HTR-8/SVneo (cell line): ENCODE data around the gene MUC3A.
"Not testable (repeated sequence)": the region's sequence is repeated elsewhere in the genome, so short reads cannot be mapped to it uniquely, and the experiment has no call there.

Experiments
- DNase-seq: peaks from one replicate; pipeline ENCODE4 v3.0.0; 2011; ENCODE audit warnings: low spot score, mixed read lengths; ENCODE audit not compliant: insufficient read length
- FAIRE-seq: peaks from 2 replicates; lab custom pipeline; 2011; peaks lifted over from hg19 to GRCh38; lab: Jason Lieb, UNC

Gene MUC3A, protein sequence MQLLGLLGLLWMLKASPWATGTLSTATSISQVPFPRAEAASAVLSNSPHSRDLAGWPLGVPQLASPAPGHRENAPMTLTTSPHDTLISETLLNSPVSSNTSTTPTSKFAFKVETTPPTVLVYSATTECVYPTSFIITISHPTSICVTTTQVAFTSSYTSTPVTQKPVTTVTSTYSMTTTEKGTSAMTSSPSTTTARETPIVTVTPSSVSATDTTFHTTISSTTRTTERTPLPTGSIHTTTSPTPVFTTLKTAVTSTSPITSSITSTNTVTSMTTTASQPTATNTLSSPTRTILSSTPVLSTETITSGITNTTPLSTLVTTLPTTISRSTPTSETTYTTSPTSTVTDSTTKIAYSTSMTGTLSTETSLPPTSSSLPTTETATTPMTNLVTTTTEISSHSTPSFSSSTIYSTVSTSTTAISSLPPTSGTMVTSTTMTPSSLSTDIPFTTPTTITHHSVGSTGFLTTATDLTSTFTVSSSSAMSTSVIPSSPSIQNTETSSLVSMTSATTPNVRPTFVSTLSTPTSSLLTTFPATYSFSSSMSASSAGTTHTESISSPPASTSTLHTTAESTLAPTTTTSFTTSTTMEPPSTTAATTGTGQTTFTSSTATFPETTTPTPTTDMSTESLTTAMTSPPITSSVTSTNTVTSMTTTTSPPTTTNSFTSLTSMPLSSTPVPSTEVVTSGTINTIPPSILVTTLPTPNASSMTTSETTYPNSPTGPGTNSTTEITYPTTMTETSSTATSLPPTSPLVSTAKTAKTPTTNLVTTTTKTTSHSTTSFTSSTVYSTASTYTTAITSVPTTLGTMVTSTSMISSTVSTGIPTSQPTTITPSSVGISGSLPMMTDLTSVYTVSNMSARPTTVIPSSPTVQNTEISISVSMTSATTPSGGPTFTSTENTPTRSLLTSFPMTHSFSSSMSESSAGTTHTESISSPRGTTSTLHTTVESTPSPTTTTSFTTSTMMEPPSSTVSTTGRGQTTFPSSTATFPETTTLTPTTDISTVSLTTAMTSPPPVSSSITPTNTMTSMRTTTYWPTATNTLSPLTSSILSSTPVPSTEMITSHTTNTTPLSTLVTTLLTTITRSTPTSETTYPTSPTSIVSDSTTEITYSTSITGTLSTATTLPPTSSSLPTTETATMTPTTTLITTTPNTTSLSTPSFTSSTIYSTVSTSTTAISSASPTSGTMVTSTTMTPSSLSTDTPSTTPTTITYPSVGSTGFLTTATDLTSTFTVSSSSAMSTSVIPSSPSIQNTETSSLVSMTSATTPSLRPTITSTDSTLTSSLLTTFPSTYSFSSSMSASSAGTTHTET (N-terminal part only)

DNA sequence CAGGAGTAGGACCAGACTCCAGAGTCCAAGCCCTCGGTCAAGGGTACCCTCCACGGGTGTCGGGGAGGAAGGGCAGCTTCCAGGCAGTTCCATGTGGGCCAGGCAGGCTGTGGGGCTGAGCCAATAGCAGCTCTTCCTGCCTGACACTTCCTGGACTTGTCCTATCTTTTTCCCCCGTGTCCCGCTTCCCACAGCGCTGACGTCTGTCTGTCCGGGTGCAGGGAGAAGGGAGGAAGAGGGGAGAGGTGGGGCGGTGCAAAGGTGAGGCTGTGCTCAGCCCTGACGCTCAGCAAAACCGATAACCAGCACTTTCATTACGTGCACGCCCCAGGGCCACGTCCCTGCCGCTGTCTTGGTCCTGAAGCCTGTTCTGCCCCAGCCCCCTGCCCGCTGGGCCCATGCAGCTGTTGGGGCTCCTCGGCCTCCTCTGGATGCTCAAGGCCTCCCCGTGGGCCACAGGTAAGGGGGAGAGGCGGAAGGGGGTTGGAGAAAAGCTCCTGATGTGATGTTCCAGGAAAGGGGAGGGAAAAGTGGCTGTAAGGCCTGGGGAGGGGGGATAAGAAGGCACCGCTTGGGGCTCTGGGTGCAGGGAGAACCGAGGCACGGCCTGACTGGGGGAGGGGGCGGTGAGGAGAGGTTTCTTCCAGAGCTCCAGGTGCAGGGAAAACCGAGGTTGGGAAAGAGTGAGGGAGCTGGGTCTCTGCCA, at the start of gene MUC3A:
Gene MUC3A (plus strand): TSS at position 308 of the 706 bp plus-strand sequence. CDS start 91 bp downstream, at position 399.
- DNase-seq (no peak), FAIRE-seq (no peak)

DNA sequence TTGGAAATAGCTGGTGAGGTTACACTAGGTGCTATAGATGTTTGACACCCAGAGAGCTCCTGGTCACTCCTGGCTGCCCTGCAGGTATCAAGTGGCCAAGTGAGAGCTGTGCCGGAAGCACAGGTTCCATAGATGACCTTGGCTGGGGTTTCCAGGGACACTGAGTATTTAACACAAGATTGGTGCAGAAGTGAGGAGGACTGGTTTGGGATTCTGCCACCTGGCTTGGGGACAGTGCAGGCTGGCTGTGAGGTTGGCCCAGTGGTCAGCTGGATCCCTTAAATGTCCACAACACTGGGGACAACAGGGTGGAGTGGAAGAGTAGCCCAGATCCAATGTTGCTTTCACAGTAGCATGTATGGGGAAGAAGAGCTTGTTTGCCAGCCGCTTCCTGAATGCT, 48.4 kb upstream of the MUC3A start:
- FAIRE-seq (no peak), DNase-seq (no peak)

DNA sequence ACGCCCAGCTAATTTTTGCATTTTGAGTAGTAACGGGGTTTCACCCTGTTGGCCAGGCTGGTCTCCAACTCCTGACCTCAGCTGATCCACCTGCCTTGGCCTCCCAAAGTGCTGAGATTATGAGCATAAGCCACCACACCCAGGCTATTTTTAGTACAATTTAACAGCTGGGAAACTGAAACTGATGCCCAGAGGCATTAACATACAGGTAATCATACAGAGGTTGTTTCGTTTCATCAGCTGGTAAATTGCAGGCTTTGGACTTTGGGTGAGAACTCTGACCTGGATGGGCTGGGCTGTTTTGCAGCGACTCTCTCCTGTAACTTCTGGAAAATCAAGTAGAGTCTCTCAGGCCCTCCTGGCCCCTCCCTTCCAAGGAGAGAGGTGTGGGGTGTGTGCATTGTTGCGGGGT, 47.4 kb upstream of the MUC3A start:
- DNase-seq = no peak

DNA sequence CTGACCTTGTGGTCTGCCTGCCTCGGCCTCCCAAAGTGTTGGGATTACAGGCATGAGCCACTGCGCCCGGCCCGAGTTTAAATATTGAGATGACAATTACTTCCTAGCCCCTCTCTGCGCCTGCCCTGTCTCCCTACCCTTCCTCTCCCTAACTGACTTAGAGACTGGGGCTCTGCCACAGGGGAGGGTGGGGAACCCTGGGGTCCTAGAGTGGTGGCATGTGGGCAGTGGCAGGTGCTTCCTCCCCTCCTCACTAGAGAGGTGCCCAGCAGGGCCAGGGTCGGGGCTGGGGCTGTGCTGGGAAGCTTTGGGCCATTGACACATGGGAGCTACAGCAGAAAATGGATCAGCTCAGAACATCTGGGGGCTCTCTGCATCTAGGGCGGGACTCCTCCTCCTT, 46.7 kb upstream of the MUC3A start:
- no peak for FAIRE-seq
- no peak for DNase-seq

More for the DNA sequence above, 47.4 kb upstream of the MUC3A start:
- FAIRE-seq = no peak

DNA sequence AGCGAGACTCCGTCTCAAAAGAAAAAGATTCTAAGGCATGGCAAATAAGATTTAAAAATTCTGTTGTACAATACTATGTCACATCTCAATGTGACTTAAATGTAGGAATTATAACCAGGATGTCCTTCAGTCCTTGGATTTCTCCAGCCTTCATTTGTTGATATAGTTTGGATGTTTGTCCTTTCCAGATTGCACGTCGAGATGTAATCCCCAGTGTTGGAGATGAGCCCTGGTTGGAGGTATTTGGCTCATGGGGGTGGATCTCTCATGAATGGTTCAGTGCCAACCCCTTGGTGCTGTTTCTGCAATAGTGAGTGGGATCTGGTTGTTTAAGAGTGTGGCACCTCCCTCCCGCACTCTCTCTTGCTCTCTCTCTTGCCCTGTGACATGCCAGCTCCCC, 40.8 kb upstream of the MUC3A start:
- FAIRE-seq (no peak), DNase-seq (no peak)

DNA sequence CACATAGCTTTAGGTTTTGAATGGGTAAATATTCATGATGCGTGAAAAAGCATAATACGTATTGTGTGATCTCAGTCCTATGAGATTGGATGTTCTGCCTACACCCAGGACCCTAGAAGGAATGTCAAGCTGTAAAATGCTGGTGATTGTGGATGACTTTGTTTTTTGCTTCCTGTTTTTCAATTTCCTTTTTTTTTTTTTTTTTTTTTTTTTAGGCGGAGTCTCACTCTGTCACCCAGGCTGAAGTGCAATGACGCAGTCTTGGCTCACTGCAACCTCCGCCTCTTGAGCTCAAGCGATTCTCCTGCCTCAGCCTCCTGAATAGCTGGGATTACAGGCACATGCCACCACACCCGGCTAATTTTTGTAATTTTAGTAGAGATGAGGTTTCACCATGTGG, 38.9 kb upstream of the MUC3A start:
- DNase-seq, FAIRE-seq: not testable (repeated sequence)

DNA sequence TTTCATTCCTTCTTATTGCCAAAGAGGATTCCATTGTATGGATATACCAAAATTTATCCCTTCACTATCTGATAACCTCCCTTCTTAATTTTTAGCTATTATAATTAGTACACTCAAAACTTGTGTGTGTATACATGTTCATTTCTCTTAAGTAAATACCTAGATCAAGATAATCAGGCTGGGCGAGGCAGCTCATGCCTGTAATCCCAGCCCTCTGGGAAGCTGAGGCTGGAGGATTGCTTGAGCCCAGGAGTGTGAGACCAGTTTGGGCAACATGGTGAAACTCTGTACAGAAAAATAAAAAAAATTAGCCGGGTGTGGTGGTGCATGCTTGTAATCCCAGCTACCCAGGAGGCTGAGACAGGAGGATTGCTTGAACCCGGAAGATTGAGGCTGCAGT, 37.9 kb upstream of the MUC3A start:
- FAIRE-seq = no peak
- no peak for DNase-seq

DNA sequence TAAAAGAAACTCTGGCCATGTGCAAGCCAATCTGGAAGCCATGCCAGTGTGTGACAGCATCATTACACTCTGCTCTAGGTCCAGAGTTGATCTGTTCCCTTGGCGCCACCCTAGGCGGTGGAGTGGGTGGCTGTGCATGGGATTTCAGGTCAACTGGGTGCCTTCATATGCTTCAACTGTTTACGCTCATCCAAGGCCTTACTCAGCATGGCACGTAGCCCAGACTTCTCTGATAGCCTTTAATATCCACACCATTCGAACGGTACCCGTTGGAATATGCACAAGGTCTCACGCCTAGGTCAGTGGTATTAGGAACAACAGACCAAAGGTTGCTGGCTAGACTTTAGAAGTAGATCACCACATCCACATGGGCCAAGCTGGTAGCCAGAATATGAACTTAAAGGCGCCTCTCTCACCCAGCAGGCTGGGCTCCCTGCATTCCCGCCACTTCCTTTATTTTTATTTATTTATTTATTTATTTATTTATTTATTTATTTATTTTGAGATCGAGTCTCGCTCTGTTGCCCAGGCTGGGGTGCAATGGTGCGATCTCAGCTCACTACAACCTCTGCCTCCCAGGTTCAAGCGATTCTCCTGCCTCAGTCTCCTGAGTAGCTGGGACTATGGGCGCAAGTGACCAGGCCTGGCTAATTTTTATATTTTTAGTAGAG, 35.0 kb upstream of the MUC3A start:
- FAIRE-seq (no peak), DNase-seq (no peak)

DNA sequence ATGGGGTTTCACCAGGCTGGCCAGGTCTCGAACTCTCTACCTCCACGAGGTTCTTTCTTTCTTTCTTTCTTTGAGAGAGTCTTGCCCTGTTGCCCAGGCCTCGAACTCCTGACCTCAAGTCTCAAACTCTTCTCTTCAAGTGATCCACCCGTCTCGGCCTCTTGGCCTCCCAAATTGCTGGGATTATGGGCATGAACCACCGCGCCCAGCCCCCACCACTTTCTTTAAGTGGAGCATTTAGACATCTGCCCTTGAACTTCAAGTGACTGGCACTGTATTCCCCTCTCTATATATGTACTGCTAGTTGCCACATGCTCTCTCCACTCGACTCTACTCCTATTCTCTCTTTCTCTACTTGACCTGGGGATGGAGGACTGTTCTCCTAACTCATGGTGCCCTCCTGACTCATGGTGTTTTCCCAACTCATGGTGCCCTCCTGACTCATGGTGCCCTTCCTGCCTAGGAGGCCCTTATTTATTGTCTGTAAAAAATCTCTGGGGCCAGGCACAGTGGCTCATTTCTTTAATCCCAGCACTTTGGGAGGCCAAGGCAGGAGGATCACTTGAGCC, 34.4 kb upstream of the MUC3A start:
- no peak for FAIRE-seq
- DNase-seq = no peak

DNA sequence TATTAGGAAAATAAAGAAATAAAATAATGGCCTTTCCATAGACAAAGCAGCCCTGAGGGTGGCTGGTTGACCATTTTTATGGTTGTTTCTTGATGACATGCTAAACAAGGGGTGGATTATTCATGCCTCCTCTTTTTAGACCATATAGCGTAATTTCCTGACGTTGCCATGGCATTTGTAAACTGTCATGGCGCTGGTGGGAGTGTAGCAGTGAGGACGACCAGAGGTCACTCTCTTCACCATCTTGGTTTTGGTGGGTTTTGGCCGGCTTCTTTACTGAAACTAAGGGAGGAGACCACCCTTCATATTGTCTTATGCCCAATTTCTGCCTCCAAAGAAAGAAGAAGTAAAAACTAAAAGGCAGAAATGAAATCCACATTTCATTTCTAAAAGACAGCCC, 30.0 kb upstream of the MUC3A start:
- not testable (repeated sequence) for DNase-seq, FAIRE-seq

DNA sequence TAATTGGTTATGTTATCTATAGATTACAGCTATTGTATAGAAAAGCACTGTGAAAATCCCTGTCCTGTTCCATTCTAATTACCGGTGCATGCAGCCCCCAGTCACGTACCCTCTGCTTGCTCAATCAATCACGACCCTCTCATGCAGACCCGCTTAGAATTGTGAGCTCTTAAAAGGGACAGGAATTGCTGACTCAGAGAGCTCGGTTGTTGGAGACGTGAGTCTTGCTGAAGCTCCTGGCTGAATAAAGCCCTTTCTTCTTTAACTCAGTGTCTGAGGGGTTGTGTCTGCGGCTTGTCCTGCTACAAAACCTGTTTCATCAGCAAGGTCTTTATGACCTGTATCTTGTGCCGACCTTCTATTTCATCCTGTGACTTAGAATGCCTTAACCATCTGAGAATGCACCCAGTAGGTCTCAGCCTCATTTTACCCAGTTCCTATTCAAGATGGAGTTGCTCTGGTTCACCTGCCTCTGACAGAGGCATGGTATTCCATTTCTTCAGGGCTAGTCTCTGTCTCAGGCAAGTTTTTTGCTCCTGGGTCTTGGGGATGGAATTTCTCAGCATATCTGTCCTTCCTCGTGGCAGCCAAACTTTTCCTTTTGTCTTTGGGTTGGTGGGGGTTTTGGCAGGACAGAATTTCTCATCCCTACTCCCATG, 29.4 kb upstream of the MUC3A start:
- not testable (repeated sequence) for FAIRE-seq, DNase-seq

DNA sequence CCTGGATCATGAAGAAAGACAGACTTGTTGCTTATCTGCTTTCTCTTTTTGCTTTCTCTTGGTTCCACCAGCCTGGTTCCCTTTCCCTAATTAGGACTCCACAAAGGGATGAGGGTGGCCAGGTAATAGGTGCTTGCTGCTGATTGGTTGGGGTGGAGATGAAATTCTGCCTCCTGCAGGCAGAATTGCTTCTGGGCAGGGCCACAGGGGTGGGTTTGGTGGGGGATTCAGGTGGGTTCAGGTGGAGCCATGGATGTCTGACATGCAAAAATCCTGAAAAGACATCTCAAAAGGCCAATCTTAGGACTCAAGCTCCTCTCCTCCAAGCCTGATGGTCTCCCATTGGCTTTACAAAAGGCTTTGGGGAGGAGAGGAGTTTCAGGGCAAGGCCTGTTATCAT, 28.3 kb upstream of the MUC3A start:
- FAIRE-seq (no peak), DNase-seq (no peak)

DNA sequence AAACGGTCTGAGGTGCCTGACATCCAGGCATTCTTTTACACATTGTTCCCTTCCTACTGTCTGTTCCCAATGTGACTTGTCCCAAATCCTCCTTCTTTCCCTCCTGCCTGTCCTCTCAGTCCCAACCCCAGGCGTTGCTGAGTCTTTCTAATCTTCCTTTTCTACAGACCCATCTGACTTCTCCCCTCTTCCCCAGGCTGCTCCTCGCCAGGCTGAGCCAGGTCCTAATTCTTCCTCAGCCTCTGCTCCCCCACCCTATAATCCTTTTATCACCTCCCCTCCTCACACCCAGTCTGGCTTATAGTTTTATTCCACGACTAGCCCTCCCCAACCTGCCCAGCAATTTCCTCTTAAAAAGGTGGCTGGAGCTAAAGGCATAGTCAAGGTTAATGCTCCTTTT, 25.7 kb upstream of the MUC3A start:
- FAIRE-seq = not testable (repeated sequence)

DNA sequence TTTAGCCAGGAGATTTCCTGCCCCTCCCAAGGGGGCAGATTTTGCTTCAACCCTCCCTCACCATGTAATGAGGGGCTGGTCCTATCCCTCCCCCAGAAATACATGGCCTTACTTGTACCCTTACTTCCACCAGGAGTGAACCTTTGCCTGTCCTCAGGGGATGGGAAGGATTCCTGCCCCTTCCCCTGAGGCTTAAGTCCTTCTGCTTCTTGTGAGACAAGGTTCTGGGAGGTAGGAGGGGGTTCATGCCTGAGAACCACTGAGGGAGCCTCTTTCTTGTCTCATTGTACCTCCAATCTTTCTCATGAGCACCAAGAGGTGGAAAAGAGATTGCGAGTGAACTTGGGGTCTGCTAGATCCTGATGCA, 19.5 kb upstream of the MUC3A start:
- DNase-seq (no peak), FAIRE-seq (no peak)

More for the DNA sequence above, 25.7 kb upstream of the MUC3A start:
- DNase-seq = not testable (repeated sequence)

DNA sequence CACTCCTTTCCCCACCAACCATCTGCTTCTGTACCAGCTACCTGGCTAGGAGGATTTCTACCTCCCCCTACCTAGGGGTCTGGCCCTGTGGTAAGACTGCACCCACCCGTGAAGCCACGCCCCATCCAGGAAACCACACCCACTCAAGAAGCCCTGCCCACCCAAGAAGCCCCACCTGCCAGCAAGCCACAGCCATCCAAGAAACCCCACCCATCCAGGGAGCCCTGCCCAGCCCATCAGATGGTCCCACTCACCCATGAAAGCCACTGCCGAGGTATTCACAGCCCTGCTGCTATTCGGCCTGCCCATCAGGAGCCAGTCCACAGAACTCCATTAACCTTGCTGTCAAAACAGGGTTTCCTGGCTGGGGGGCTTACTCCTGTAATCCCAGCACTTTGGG, 15.6 kb upstream of the MUC3A start:
- FAIRE-seq (no peak), DNase-seq (no peak)

DNA sequence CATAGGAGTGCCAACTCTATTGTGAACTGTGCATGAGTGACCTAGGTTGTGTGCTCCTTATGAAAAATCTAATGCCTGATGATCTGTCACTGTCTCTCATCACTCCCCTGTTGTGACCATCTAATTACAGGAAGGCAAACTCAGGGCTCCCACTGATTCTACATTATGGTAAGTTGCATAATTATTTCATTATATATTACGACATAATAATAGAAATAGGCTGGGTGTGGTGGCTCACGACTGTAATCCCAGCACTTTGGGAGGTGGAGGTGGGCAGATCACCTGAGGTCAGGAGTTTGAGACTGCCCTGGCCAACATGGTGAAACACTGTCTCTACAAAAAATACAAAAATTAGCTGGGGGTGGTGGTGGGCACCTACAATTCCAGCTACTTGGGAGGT, 14.0 kb upstream of the MUC3A start:
- not testable (repeated sequence) for FAIRE-seq, DNase-seq

DNA sequence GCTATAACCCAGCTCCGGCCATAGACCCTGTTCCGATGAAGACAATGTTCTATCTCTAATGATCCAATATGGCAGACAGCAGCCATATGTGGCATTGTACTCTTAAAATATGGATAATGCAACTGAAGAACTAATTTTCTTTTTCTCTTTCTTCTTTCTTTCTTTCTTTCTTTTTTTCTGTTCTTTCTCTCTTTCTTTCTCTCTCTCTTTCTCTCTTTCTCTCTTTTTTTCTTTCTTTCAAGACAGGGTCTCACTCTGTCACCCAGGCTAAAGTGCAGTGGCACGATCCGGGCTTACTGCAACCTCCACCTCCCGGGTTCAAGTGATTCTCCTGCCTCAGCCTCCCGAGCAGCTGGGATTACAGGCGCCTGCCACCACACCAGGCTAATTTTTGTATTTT, 13.2 kb upstream of the MUC3A start:
- not testable (repeated sequence) for DNase-seq, FAIRE-seq

DNA sequence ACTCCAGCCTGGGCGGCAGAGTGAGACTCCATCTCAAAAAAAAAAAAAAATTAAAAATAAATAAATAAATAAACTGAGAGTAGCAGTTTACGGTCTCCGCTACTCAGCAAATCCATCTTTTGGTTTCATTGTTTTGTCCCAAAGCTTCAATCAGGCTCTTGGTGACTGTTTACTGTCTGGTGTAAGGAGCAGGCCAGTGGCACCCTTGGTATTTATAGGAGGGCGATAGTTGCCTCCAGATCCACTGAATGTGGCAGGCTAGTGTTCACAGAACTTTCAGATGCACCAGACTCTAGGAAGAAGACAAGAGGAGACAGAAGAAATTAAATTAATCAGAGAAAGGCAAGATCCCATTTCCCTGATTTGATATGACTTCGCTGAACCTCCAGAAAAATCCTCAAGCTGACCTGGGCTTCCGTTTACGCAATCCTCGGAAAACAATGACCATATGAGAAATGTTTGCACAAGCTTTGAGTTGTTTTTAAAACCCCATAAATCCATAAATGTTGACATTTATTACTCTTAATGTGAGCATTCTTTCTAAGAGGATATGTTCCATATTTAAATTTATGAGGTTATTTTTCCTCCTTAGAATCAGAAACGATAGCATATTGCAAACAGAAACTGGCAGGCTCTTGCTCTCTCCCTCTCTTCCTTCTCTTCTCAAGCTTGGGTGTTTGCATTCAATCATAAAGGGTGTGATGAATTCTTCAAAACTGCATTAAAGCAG, 7.1 kb upstream of the MUC3A start:
- DNase-seq (no peak), FAIRE-seq (no peak)
